Cardiac septum (tissue), 1 donor: ENCODE data around the gene CHD2. TPM values are rescaled to one million over a fixed set of nuclear protein-coding genes. Genes with fewer than 3 reads are reported as not detected.

Source experiments
- DNase-seq: peaks from one replicate; pipeline ENCODE4 v3.0.0-alpha.2; 2020; ENCODE audit warnings: low spot score
- intact Hi-C: fragments of 100-400 bp; cut with DNase I; formaldehyde crosslinking; loops from one replicate; pipeline ENCODE4 v1.14.0; 2022
- total RNA-seq: library from RNA; stranded (reverse); fragmentation: NEBNext Ultra II Directional; extraction: Animal tissue kit (Norgen Biotek cat#: 25700); gene quantifications from one replicate; pipeline ENCODE4 v1.2.1, GENCODE V29; 2021
- donor health status: DM: no; HTN: no; CAD: no.

CHD2 gene
- total RNA-seq, 1 donor from 2014 or later, result 59.5 TPM

- DNase-seq, result peak; percentile 77
- intact Hi-C loops, result loop anchor here (2.0 to 5.0 kb wide), 3 partner anchors 575 to 1082 kb away; no protein-coding TSS in a partner anchor
Measured at GRCh38 chr15:93036951-93037819, 137.1 kb downstream of the CHD2 start.

- peak; percentile 24 for DNase-seq
- intact Hi-C loops, result loop anchor here (2.0 to 5.0 kb wide), 3 partner anchors 574 to 1081 kb away; no protein-coding TSS in a partner anchor
Measured at GRCh38 chr15:93037820-93038705, 137.9 kb downstream of the CHD2 start.

- intact Hi-C loops, result loop anchor here (5.0 to 10.0 kb wide), 3 partner anchors 245 to 943 kb away; no protein-coding TSS in a partner anchor
- DNase-seq, result peak; percentile 35
Measured at GRCh38 chr15:93039562-93040287, 139.6 kb downstream of the CHD2 start.

GRCh38 chr15:93040288-93041158 is 140.4 kb downstream of the CHD2 start:
- intact Hi-C loops, result loop anchor here (10.0 kb wide), 1 partner anchor 244 kb away; no protein-coding TSS in a partner anchor
- peak; percentile 53 for DNase-seq

- intact Hi-C loops, result loop anchor here (10.0 kb wide), 1 partner anchor 244 kb away; no protein-coding TSS in a partner anchor
- no peak for DNase-seq
Measured at GRCh38 chr15:93041159-93041547, 141.0 kb downstream of the CHD2 start.

GRCh38 chr15:93042211-93042610 is 142.1 kb downstream of the CHD2 start:
- intact Hi-C loops, result loop anchor here (10.0 kb wide), 1 partner anchor 243 kb away; no protein-coding TSS in a partner anchor
- no peak for DNase-seq

- intact Hi-C loops, result loop anchor here (10.0 kb wide), 1 partner anchor 242 kb away; no protein-coding TSS in a partner anchor
- no peak for DNase-seq
Measured at GRCh38 chr15:93042691-93043378, 142.7 kb downstream of the CHD2 start.

GRCh38 chr15:93043621-93044300 is 143.6 kb downstream of the CHD2 start:
- no peak for DNase-seq
- intact Hi-C loops, result loop anchor here (10.0 kb wide), 1 partner anchor 241 kb away; no protein-coding TSS in a partner anchor

- intact Hi-C loops, result loop anchor here (10.0 kb wide), 1 partner anchor 240 kb away; no protein-coding TSS in a partner anchor
Measured at GRCh38 chr15:93044301-93045190, 144.4 kb downstream of the CHD2 start.

GRCh38 chr15:93045191-93045785 is 145.2 kb downstream of the CHD2 start:
- DNase-seq, result no peak
- intact Hi-C loops, result loop anchor here (10.0 kb wide), 1 partner anchor 240 kb away; no protein-coding TSS in a partner anchor

More at GRCh38 chr15:93044301-93045190, 144.4 kb downstream of the CHD2 start:
- DNase-seq, result no peak

GRCh38 chr15:93046120-93046519 is 146.0 kb downstream of the CHD2 start:
- intact Hi-C loops, result loop anchor here (10.0 kb wide), 1 partner anchor 239 kb away; no protein-coding TSS in a partner anchor
- DNase-seq, result no peak

- intact Hi-C loops, result loop anchor here (10.0 kb wide), 1 partner anchor 238 kb away; no protein-coding TSS in a partner anchor
- no peak for DNase-seq
Measured at GRCh38 chr15:93046721-93047120, 146.6 kb downstream of the CHD2 start.

GRCh38 chr15:93047621-93048425 is 147.7 kb downstream of the CHD2 start:
- intact Hi-C loops, result loop anchor here (10.0 kb wide), 1 partner anchor 237 kb away; no protein-coding TSS in a partner anchor

GRCh38 chr15:93048426-93048721 is 148.2 kb downstream of the CHD2 start:
- DNase-seq, result no peak
- intact Hi-C loops, result loop anchor here (10.0 kb wide), 1 partner anchor 236 kb away; no protein-coding TSS in a partner anchor

More at GRCh38 chr15:93047621-93048425, 147.7 kb downstream of the CHD2 start:
- no peak for DNase-seq
